Gastrocnemius medialis (tissue), 4 donors: ENCODE results near the gene CHCT1.

Experiments
- CTCF ChIP-seq, 5 experiments: fragments of 450-650 bp in 3 of 5; fragments of 200-600 bp in 2 of 5; sonication (generic) in 2 of 5; IDR thresholded peaks in 4 of 5; conservative IDR thresholded peaks in 1 of 5; 1 replicate in 4 of 5; 2 replicates in 1 of 5; pipeline ENCODE4 v1.5.1; 2016 to 2019; ENCODE audit warnings: antibody characterized with exemption in 5 of 5, mild to moderate bottlenecking in 3 of 5, moderate library complexity in 3 of 5
- POLR2A ChIP-seq, 2 donors: fragments of 450-650 bp; IDR thresholded peaks; one replicate each; pipeline ENCODE4 v1.6.1; 2017; ENCODE audit warnings: antibody characterized with exemption in 2 of 2, mild to moderate bottlenecking in 2 of 2, moderate library complexity in 2 of 2

- no peak for TF ChIP-seq CTCF (IDR thresholded peaks at IDR 0.05 in 4 of 5, conservative IDR thresholded peaks at IDR 0.05 in 1 of 5)
- TF ChIP-seq POLR2A (IDR thresholded peaks at IDR 0.05) = no peak
Observed at GRCh38 chr17:60423865-60424264, 1.6 kb downstream of the CHCT1 start.
